Kidney epithelial cell (primary cell): ENCODE data around the gene LHX2. TPM values are rescaled to one million over a fixed set of nuclear protein-coding genes. Genes with fewer than 3 reads are reported as not detected.

ENCODE experiments used
- DNase-seq: peaks from one replicate; pipeline ENCODE4 v3.0.0-alpha.2; 2010; ENCODE audit warnings: low read depth
- H3K27me3 ChIP-seq: 2 replicates; pipeline ENCODE4 v1.6.0; 2011; ENCODE audit warnings: low read length; ENCODE audit not compliant: control insufficient read depth, insufficient read depth
- H3K36me3 ChIP-seq: 2 replicates; pipeline ENCODE4 v1.5.1; 2011; ENCODE audit warnings: low read length; ENCODE audit not compliant: control insufficient read depth, insufficient read depth
- H3K4me3 ChIP-seq: 2 replicates; pipeline ENCODE4 v1.5.1; 2011; ENCODE audit warnings: low read depth, mild to moderate bottlenecking, control low read depth, low read length
- total RNA-seq: library from RNA; depleted of rRNA; stranded (reverse); fragments of >200 nt; gene quantifications from 2 replicates; pipeline ENCODE4 v1.2.3, GENCODE V29; 2015
- TF ChIP-seq, protein P1 (sequence below): IDR thresholded peaks from 2 replicates; pipeline ENCODE4 v1.5.1; 2011; ENCODE audit warnings: mild to moderate bottlenecking, moderate library complexity, low read length, control low read depth, inconsistent platforms; ENCODE audit not compliant: insufficient read depth, poor library complexity, severe bottlenecking

The LHX2 gene
- total RNA-seq, 1 donor from 2014 or later, result not detected

DNA sequence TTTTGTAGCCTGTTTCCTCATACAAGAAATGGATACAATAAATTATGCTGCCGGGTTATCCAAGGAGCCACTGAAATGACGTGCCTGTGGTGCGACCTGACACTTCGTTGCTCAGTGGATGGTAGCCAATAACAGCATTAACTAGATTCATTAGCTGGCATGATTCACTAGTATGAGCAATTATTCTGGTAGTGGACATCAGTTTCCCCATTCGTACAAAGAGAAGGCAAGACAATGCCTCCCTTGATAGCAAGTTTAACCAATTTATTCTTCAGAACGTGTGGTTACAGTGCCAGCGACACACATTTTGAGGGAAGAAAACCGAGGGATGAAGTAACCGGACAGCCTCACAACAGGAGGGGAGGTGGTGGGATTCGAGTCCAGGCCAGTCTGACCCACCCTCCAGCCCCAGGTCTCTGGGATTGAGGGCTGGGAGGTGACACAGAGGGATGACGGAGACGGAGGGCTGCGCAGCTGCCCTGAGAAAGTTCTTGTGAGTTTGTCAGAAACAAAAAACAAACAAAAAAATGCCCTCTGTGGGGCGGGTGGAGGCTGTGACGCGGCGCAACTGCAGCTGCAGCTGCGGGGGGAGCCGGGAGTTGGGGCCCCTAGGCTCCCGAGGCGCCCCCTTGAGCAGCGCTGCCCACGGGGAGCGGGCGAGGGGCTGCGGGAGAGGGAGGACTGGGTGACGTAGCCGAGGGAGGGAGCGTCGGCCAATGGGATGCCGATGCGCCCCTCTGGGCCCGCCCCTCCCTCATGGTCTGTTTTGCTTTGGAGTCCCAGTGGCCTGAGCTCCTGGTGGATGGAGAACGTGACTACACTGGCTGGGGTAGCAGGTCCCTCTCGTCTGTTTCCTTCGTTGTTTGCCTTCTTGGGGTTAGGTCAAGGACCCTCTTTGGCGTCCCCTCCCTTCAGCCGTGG lies 10.9 kb downstream of the LHX2 start:
- Histone ChIP-seq H3K36me3 (no peaks in the 10 kb centered on the region), H3K27me3 (peaks cover 77% of the 10 kb centered on the region), H3K4me3 (no peak overlapping the region)
- TF ChIP-seq, protein P1, sequence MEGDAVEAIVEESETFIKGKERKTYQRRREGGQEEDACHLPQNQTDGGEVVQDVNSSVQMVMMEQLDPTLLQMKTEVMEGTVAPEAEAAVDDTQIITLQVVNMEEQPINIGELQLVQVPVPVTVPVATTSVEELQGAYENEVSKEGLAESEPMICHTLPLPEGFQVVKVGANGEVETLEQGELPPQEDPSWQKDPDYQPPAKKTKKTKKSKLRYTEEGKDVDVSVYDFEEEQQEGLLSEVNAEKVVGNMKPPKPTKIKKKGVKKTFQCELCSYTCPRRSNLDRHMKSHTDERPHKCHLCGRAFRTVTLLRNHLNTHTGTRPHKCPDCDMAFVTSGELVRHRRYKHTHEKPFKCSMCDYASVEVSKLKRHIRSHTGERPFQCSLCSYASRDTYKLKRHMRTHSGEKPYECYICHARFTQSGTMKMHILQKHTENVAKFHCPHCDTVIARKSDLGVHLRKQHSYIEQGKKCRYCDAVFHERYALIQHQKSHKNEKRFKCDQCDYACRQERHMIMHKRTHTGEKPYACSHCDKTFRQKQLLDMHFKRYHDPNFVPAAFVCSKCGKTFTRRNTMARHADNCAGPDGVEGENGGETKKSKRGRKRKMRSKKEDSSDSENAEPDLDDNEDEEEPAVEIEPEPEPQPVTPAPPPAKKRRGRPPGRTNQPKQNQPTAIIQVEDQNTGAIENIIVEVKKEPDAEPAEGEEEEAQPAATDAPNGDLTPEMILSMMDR, result no peak
- DNase-seq, result no peak

GRCh38 chr9:124024107-124024506 lies 12.5 kb downstream of the LHX2 start:
- Histone ChIP-seq H3K4me3 (no peak overlapping the region), H3K36me3 (no peaks in the 10 kb centered on the region), H3K27me3 (peaks cover 64% of the 10 kb centered on the region)
- TF ChIP-seq, protein P1, result no peak
- DNase-seq, result no peak

GRCh38 chr9:124029617-124030016 lies 18.0 kb downstream of the LHX2 start:
- no peak overlapping the region for H3K4me3 ChIP-seq
- H3K27me3 ChIP-seq, result peaks cover 46% of the 10 kb centered on the region
- no peak for DNase-seq
- H3K36me3 ChIP-seq, result no peaks in the 10 kb centered on the region
- TF ChIP-seq, protein P1, result no peak

DNA sequence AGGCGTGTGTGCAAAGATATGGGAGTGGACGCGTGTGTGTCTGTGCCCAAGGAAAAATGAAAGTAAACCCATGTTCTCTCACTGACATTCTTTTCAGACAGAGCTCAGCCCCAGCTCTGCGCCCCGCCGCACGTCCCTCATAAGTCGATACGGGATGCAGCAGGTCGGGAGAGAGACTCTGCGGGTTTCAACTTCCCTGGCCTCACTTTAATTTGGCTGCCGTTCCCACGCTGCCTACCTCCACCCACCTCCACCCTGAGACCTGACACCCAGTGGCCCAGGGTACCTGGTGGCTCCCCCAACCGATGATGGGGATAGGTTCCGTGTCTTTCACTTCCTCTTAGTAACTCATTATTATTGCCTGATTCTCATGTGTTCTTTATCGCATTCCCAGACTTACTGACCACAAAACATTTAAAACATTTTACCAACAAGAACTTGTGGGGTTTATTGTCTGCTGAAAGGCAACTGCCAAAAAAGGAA lies 19.4 kb downstream of the LHX2 start:
- H3K4me3 ChIP-seq, result no peak overlapping the region
- DNase-seq, result no peak
- H3K27me3 ChIP-seq, result peaks cover 46% of the 10 kb centered on the region
- TF ChIP-seq, protein P1, result no peak
- H3K36me3 ChIP-seq, result no peaks in the 10 kb centered on the region

- no peak overlapping the region for H3K4me3 ChIP-seq
- H3K27me3 ChIP-seq, result peaks cover 49% of the 10 kb centered on the region
- no peaks in the 10 kb centered on the region for H3K36me3 ChIP-seq
- TF ChIP-seq, protein P1, result no peak
- DNase-seq, result no peak
Measured at GRCh38 chr9:124032247-124032646, 20.7 kb downstream of the LHX2 start.
